Activated CD4-positive, alpha-beta T cell treated with anti-CD3 and anti-CD28 coated beads, Interleukin-2, amount 50 U/mL, for 4 hours (primary cell): Measurements from ENCODE around the gene TBC1D22A.

Source experiments
- DNase-seq, 2 experiments: peaks; one replicate each; pipeline ENCODE4 v3.0.0-alpha.2; 2020

The TBC1D22A gene

DNA sequence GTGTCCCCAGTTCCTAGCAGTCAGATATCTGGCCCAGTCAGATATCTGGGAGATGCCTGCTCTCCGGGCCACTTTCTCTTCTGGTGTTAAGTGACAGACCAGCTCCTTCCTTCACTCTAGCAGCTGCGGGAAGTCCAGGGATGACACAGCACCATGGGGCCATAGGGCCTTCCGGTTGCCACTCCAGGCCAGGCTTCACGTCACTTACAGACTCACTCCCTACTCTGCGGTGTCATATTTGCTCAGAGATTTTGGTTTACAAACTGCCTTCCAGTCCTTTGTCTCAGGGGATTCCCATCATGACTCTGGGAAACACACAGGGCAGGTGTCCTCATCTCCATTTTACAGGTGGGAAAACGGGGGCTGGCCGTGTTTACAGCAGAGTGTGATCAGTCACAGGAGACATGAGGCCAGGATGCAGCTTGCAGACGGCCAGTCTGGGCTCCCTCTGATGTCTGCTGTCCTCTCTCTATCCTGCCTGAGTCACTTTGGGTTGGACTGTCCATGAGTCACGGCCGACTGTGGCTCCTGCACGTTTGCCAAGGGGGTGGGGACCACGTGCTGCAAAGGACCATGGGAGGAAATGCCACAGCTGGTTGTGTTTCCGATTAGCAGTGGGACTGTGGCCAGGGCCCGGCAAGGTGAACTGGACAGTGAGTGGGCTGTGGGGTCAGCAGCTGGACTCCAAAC, 8.2 kb upstream of the TBC1D22A start:
- DNase-seq: no peak

DNA sequence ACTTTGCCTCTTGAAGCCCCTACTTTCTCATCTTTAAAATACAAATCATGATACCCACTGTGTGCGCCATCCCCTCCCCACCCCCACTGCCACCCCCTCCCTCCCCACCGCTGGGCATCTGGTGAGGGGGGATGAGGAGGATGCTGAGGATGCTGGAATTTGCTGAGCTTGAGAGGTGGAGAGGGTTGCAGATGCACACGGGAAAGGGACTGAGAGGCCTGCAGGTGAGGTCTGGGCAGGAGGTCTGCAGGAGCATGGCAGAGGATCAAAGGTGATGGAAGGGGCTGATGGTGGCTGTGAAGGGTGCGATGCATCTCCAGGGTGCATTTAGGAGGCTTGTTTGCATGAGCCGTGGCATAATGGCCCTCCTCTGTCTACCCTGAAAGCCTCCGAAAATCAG, 7.6 kb upstream of the TBC1D22A start:
- DNase-seq: no peak

DNA sequence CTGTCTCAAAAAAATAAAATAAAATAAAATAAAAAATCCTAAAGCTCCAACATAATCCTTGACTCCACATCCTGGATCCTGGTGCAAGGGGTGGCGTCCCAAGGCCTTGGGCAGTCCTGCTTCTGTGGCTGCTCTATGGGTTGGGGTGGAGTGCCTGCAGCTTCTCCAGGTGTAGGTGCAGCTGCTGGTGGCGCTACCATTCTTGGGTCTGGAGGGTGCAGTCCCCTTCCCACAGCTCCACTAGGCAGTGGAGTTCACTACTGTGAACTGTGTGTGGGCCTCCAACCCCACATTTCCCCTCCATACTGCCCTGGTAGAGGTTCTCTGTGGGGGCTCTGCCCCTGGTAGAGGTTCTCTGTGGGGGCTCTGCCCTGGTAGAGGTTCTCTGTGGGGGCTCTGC, 6.9 kb upstream of the TBC1D22A start:
- DNase-seq: no peak

DNA sequence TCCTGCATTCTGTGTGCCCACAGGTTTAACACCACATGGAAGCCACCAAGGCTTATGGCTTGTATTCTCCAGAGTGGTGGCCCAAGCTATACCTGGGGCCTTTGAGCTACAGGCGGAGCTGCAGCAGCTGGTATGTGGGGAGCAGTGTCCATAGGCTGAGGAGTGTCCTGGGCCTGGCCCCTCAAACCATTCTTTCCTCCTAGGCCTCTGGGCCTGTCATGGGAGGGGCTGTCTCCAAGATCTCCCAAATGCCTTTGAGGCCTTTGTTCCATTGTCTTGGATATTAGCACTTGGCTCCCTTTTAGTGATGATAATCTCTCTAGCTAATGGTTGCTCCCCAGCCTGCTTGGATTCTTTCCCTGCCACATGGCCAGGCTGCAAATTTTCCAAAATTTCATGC, 6.4 kb upstream of the TBC1D22A start:
- DNase-seq: no peak

DNA sequence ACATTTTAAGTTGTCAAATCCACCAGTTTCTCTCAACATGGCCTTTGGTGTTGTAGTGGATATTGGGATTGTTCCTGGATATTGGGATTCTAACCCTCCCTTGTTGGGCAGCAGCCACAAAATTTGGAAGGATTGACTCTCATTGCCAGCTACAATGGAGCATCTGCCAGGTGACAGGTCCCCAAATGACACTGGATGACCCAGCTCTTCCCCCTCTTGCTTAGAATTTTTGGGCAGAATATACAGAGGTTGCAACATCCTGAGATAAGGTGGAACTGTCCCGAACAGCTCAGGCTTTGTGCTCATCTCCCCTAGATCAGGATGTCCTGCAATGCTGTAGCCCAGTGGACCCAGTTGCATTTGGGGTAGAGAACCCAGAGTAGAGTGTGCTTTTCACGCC, 5.3 kb upstream of the TBC1D22A start:
- DNase-seq: no peak

DNA sequence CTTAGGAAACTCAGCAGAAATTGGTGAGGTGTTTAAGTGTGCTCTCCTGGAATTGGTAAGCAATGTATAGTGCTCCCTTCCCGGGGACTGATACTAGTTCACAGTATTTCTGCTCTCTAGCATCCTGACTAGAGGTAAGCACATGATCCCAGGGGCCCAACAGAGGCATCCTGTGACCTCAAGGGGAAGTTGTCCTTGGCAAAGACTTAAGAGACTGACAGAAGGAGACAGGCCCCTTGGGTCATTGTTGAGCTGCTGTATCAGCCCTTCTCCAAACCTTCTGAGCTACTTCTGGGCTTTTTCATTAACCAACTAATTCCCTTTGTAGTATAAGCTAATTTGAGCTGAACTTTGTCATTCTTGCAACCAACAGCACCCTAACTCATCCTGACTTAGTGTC, 4.3 kb upstream of the TBC1D22A start:
- DNase-seq: no peak

DNA sequence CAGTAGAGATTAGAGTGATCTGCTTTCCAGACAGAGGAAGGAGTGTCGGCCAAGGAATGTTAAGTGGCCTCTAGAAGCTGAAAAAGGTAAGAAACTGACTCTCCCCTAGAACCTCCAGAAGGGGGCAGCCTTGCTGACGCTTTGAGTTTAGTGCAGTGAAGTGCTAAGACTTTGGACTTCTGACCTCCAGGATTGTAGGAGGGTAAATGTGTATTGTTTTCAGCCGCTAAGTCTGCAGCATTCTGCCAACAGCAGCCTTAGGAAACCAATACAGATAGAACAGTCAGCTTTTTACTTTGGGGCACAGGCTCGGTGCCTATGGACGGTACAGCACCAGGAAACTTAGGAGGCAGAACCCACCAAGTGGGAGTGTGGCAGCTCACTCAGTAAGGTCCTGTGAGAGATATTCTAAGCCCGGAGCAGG, 3.6 kb upstream of the TBC1D22A start:
- peak in 1 of 2 experiments; percentile 37 for DNase-seq

DNA sequence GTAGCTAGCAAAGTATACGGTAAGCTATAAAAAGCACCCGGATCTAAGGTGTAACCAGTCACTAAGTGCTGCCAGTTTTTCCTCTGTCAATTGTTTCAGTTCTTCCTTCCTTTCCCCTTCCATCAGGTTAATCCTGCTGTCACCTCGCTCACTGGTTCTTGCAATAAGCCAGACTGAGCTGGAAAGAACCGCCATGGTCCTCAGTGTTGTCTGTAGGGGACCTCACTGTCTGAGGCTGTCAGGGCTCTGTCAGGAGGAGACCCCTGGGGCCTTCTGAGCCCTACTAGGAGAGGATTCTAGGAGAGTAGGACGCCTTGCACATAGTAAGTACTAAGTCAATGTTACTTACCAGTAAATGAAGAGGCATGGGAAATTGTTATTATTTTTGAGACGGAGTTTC, 1.4 kb upstream of the TBC1D22A start:
- DNase-seq: no peak

DNA sequence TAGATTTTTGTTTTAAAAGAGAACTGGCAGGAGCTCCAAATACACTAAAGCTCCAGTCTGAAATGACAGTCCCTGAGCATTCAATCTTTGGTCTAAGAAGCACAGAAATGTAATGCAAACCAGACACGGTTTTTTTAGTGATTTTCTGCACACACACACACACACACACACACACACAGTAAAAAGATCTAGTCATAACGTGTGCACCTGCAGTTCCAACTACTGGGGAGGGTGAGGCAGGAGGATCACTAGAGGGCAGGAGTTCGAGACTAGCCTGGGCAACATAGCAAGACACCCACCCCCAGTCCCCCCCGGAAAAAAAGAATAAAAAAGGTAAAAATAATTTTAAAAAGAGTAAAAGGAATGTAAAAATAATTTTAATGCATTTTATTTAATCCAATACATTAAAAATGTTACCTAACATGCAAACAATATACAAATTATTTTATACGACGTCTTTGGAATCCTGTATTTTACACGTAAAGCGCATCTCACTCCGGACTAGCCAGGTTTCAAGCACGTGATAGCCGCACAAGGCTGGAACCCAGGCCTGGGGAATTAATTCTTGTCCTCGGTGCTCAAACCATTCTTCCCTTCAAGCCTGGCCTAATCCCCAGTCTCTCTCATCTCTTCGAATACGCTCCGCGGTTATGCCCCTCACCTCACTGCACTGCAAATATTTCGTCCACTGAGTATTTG, 762 bp upstream of the TBC1D22A start:
- DNase-seq: no peak

DNA sequence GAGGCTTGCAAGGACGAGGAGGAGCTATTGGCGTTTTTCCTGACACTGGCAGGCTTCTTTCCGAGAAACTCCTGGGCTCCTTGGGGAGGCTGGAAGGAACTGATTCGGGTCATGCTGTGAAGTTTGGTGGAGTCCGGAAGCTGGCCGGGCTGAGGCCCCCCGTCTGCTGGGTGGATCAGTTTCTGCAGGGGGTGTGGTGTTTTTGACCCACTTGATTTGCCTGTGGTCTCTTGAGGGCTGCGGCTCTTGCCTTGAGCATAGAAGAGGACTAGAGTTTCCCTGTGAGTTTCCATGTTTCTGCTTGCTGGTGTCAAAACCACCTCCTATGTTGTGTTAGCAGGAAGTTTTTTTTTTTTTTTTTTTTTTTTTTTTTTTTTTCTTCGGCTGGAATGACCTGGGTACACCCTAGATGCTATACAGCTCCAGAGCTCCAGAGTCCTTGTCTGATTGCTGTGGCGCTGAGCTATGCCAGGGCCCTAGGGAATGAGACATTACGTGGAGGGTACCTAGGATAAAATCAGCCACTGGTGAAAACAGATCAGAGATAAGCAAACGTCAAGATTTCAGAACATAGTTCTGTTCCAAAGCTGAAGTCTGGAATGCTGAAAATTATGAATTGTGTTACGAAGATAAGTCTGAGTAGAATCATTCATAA, 728 bp downstream of the TBC1D22A start:
- no peak for DNase-seq

DNA sequence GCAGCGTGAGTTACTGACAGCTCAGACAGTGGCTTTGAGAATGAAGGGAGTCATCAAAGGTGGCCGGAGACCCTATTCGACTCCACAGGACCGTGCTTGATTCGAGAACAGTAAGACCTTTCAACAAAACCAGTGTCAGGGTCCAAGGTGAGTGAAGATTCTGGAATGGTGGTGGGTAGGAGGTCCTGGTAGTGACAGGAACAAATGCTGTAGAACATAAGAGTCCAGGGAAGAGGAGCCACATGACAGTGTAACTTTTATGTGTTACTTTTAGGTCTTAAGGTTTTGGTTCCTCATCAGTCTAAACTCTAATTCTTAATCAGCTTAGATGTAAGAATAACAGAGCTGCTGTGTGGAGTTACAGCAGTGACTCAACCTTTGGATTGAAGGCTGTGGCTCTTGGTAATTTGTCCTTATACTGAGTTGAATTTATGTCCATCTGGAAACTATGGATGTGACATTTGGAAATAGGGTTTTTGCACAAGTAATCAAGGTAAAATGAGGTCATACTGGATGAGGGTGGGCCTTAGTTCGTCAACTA, 1.8 kb downstream of the TBC1D22A start:
- no peak for DNase-seq

DNA sequence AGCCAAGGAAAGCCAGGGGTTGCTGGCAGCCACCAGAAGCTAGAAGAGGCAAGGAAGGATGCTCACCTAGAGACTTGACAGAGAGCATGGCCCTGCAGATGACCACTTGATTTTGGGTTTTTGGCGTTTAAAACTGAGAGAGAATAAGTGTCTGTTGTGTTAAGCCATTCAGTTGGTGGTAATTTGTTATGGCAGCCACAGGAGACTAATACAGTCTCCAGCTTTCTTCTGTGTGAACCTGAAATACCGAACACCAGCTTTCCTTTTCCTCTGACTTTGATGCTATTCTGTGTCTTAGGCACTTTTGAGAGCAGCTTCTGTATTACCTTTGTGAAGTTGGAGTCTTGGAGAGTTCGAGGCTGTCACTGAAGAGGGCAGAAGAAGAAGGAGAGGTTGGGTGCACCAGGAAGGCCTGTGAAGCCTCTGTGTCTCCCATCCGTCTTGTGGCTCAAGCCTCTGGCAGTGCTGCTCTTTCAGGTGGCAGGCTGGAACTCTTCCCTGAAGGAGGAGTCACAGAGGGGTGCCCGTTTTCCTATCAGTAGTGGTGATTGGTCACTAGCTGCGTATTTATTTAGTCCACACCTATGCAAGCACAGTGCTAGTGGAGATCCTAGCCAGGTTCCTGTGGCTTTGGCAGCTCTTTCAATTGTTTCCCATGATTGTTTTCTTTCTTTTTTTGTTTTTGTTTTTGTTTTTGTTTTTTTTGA, 2.5 kb downstream of the TBC1D22A start:
- DNase-seq: no peak

DNA sequence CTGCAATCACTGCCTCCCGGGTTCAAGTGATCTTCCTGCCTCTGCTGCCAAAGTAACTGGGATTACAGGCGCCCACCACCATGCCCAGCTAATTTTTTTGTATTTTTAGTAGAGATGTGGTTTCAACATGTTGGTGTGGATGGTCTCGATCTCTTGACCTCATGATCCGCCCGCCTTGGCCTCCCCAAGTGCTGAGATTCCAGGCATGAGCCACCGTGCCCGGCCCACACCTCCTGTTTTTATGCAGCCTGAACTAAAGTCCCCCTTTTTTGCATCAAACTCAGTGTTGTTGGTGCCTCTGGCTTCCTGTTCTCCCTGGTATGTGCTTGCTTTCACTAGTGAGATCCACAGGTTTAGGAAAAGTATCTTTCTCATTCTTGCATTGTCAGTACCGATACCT, 4.2 kb downstream of the TBC1D22A start:
- no peak for DNase-seq

DNA sequence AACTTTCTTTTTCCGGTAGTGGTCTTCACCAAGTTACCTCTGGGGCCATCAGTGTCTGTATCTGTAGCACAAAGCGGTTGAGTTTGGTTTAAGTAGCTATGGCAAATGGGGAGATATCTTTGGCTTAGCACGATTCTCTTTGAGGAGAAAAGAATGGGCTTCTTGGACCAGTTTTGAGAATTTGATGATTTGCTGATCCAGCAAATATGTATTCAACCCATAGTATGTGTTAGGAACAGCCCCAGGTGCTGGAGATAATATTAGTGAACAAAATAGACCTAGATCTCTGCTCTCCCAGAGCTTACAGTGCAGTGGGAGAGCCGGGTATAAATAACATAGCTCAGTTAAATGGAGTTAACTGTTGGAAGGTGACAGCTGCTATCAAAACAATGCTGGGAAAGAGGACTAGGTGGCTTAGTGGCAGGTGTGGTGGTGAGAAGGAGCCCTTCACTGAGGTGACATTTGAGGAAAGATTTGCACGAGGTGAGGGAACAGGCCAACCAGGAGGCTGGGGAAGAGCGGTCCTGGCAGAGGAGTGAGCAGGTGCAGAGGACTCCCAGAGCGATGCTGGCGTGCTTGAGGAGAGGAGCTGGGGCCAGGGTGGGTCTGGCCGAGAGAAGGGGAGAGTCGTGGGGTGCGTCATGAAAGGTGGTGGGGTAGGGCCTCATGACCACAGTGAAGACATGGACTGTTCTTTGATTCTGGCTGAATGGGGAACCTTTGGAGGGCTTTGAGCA, 5.0 kb downstream of the TBC1D22A start:
- DNase-seq: no peak

DNA sequence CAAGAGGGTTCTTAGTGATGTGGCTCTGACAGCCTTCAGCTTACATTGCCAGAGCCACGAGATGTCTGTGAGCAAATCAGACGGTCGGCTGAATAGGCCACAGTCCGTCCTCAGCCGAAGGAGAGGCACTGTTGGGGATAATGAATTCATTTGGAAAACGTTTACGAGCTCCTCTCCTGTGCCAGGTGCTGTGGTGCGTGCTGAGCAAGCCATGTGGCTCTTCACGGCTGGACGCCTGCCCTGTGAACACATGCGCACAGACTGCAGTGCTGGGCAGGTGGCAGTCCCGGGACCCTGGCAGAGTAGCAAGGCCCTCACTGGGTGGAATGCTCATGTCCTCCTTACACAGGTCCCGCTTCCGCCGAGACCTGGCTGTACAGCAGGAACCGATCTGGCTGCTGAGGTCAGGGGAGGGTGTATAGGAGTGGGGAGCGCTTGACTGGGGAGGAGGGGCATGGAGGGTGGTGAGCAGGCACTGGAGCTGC, 6.8 kb downstream of the TBC1D22A start:
- no peak for DNase-seq

DNA sequence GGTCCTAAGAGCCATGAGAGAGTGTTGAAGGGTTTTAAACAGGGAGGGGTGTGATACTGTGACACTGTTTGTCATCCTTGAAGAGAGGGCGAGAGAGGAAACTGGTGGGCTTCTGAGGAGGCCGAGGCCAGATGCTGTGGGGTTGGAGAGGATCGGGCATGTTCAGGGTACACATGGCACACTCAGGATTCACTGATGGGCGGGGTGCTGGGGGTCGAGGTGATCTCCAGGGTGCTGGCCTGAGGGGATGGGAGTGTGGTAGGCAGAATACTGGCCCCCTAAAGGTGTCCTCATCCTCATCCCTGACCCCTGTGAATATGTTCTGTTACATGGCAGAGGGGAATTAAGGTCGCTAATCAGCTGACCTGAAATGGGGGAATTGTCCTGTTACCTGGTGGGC, 7.3 kb downstream of the TBC1D22A start:
- DNase-seq: no peak

DNA sequence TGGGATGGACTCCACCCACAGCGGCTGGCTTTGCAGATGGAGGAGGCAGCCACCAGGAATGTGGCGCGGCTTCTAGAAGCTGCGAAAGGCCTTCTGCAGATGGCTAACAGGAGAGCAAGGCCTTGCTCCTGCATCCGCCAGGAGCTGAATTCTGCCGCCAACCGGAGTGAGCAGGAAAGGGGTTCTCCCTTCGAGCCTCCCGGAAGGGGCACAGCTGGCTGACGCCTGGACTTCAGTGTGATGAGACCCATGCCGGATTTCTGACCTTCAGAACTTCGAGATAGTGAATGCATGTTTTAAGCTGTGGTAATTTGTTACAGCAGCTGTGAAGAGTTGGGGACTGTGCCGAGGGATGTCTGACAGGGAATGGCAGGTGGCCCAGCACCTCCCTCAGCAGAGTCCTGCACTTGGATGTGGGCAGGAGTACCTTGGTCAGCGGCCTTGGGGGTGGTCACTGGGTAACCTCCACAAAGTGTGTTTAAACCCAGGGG, 7.7 kb downstream of the TBC1D22A start:
- DNase-seq: no peak

DNA sequence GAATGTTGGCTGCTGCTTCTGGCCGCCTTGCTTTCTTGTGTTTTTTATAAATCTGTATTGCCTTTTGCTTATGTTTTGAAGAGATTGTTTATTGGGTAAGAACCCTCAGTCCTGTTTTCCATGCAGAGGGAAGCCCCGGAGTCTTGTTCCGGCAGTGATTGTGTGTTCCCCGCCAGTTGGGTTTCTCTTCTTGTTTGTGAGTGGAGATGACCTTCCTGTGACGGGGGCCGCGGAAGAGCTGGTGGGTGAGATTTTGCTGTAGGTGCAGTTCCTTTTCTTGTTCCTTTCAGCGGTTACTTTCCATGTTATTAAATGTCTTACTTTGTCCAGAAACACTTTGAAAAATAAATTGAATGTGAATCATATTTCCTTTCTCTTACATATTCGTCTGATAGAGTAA, 8.3 kb downstream of the TBC1D22A start:
- DNase-seq: no peak

DNA sequence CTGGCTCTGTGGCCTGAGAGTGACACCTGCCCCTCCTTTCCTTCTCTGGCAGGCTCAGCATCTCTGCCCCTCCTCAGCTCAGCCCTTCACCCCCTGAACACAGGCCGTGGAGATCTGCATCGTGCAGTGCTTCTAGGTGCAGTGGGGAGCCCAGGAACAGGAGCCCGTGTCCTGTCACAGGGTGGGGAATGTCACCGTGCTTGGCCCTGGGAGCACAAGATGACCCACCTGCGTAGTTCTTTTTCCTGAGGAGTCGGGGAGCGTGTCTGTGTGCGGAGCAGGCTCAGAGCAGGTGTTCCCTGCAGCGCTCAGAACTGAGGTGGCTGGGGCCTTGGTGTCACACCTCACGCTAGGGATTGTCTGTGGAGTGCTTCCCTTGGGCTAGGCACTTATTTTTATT, 10.6 kb downstream of the TBC1D22A start:
- no peak for DNase-seq

DNA sequence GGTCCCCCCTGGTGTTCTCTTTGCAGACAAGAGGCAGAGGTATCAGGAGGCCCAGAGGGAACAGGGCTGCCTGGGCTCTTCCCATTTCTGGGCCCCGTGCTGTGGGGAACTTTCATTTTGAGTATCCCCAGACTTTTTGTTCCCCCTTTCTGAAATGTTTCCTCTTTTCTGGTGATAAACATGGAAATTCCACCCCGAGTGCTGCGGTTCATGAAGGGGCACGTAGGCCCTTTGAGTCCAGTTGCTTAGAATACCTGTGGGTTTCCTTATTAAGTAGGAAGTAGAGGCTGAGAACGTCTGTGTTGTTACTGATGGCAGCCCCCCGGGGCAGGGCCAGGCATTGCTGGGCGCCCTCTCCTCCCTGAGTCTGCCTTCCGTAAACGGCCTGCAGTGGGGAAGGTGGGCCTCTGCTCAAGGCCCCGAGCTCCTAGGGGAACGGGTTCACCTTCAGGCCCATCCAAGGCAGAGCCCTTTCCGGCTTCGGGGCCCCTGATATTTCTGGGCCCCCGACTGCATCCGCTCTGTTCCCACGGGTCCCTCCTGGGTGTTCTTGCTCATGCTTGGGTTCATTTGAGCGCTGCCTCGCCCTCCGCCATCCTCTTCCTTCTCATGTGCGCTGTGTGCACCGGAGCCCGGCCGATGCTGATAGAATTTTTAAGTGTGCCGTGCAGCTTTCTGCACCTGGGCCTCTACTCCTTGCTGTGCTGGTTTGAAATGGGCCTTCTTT, 12.0 kb downstream of the TBC1D22A start:
- DNase-seq: no peak
